Astrocyte (in vitro differentiated cells and primary cell): ENCODE results near the gene FCN1.

ENCODE experiments used
- CTCF ChIP-seq: IDR thresholded peaks from 2 replicates; pipeline ENCODE4 v1.5.1; 2011; ENCODE audit warnings: low read depth, mild to moderate bottlenecking, inconsistent platforms, low read length, moderate library complexity; ENCODE audit not compliant: insufficient read depth
- EZH2 ChIP-seq: IDR thresholded peaks from 2 replicates; pipeline ENCODE4 v1.6.1; 2012; ENCODE audit warnings: mild to moderate bottlenecking, low read length, inconsistent platforms; ENCODE audit not compliant: insufficient read depth

GRCh38 chr9:134957165-134957944 is 39.6 kb upstream of the FCN1 start:
- TF ChIP-seq CTCF (no peak), EZH2 (no peak)
